Cerebellar nuclear complex (tissue), 1 donor: ENCODE results near the gene WFDC10A.
"Not testable (repeated sequence)": the region's sequence is repeated elsewhere in the genome, so short reads cannot be mapped to it uniquely, and the experiment has no call there.

ENCODE experiments used
- DNase-seq, 2 experiments: peaks; one replicate each; lab custom pipeline; 2025; lab: John Stamatoyannopoulos, UW

The WFDC10A gene

DNA sequence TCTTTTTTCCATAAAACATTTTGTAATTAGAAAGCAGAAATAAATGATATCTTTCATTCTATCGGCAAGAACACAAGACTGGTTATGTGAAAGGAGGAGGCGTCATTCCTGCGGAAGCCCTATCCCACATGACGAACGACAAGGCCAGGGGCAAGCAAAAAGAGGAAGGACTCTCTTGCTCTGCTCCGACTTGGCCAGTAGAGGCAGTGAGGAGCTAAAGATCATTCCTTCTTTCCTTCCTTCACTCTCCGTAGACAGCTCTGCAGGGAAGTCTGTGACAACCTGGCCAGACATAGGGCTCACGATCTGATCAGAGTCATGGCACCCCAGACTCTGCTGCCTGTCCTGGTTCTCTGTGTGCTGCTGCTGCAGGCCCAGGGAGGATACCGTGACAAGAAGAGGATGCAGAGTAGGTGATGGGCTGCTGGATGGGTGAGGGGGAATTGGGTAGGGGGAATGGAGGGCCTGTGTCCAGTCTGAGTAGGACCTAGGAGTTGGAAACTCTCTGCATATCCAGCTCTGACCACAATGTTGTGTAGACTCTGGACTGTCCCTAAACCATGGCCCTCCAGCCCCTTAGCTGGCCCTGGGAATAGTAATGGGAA lies at the start of gene WFDC10A:
WFDC10A (plus strand) TSS at position 244 of the 605 bp plus-strand sequence; CDS start at position 319, 75 bp downstream.
- no peak for DNase-seq

DNA sequence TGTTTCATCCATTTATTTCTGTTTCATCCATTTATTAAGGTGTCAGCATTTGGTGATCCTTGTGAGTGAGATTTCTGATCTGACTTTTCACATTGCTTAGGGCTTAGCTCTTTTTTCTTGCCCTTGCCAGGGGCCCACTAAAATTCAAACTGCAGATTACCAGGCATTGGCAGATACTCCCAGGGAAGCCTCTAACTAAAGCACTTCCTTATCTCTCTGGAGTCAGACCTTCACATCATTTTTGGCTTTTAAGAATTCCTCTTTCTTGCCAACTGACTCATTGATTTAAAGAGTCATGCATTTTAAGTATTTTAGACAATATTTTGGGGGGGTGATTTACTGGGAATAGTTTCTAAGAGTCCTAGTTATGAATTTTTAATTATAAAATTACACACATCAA lies 47.8 kb upstream of the WFDC10A start:
- DNase-seq = no peak

DNA sequence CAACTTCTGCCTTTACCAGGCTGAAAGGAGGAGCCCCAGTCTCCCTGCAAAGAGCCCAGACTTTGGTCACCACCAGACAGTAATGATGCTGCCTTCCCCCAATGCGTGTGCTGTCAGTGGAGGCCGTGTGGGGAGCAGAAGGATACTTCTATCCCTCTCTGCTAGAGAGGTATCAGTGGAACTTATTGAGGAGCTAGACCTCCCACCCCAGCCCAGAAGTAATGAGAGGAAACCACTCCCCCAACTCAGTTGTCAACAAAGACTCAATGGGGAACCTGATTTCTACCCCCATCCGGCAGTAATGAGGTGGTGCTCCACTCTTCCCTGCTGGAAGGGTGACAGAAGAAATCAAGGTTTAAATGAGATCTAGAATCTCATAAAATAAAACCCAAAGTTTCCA lies 46.0 kb upstream of the WFDC10A start:
- no peak for DNase-seq

DNA sequence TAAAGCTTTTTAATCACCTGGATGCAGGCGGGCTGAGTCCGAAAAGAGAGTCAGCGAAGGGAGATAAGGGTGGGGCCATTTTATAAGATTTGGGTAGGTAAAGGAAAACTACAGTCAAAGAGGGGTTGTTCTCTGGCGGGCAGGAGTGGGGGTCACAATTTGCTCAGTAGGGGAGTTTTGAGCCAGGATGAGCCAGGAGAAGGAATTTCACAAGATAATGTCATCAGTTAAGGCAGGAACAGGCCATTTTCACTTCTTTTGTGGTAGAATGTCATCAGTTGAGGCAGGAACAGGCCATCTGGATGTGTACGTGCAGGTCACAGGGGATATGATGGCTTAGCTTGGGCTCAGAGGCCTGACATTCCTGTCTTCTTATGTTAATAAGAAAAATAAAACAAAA lies 45.2 kb upstream of the WFDC10A start:
- DNase-seq = not testable (repeated sequence)

DNA sequence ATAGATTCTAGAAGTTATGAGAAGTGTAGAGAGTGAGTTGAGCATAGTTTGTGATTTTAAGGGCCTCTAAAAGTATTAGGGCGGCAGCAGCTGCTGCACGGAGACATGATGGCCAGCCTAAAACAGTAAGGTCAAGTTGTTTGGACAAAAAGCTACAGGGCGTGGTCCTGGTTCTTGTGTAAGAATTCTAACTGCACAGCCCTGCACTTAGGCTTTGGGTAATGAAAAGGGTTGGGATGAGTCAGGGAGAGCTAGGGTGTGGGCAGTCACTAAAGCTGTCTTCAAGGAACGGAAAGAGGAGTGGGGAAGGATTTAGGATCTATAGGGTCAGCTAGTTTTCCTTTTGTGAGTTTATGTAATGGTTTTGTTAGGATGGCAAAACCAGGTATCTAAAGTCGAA lies 43.6 kb upstream of the WFDC10A start:
- not testable (repeated sequence) for DNase-seq

DNA sequence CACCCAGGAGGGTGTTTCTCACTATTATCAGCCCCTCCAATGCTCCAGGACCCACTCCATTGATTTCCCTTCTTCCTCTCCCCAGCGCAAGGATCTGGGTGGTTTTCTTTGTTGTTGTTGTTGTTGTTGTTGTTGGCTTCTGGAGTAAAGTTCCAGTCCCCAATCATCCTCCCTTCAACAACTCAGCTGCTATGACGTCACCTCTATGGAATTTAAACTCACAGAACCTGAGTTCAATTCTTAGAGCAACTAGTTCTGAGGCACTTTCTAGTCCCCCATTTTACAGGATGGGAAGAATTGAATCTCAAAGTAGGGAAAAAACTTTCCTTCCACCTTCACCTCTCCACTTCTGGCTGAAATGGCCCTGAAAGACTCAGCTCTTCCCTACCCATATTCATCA lies 40.7 kb upstream of the WFDC10A start:
- no peak for DNase-seq

DNA sequence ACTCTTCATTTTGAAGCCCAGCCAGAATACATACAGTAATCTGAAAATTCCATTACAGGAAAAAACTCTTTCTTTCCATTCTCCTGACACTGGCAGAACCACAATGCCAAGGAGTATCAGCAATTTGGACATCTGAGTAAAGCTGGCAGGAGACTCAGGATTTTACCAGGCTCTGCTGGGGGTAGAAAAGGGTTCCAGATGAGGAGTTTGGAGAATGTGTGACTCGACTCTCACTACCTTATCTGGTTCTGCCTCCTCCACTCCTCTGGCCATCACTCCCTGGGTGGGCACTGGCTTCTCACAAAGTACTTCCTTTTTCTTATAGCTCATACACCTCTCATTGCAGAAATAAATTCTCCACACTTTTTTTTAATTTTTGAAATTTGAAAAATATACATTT lies 39.8 kb upstream of the WFDC10A start:
- no peak for DNase-seq

DNA sequence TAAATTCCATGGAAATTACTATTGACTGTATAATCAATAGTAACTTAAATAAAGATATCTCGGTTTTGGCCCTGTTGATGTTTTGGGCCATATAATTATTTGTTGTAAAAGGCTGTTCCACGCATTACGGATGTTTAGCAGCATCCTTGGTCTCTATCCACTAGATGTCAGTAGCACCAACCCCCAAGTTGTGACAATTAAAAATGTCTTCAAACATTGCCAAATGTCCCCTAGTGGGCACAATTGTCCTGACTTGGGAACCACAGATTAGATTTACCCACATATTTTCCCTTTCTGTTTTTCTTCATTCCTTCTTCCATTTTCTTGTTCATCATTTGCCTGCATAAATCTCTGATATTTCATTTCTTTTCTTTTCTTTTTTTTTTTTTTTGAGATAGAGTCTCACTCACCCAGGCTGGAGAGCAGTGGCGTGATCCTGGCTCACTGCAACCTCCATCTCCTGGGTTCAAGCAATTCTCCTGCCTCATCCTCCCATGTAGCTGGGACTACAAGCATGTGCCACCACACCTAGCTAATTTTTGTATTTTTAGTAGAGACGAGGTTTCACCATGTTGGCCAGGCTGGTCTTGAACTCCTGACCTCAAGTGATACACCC lies 36.9 kb upstream of the WFDC10A start:
- DNase-seq = no peak

DNA sequence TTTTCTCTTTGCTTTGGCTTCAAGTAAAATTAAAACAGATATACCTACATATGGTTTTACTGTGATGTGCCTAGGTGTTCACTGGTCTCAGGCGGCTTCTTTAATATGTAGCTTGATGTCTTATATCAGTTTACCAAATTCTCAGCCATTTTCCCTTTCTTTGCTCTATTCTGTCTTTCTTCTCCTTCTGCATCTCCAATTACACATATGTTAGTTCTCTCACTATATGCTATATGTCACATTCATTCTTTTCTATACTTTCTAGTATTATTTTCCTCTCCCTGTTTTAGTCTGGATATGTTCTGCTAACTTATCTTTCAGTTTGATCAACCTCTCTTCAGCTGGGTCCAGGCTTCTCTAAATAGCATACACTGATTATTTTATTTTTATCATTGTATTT lies 36.0 kb upstream of the WFDC10A start:
- no peak for DNase-seq

DNA sequence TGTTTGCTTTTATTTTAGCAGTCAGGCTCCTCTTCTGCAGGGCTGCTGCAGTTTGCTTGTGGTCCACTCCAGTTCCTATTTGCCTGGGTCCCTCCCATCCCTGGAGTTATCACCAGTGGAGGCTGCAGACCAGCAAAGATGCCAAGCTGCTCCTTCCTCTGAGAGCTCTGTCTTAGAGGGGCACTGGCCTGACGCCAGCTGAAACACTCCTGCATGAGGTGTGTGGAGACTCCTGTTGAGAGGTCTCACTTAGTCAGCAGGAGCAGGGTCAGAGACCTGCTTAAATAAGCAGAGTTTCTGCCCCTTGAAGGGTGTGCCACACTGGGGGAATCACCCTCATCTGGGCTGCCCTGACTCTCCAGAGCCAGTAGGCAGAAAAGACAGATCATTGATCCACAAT lies 34.3 kb upstream of the WFDC10A start:
- DNase-seq = no peak

DNA sequence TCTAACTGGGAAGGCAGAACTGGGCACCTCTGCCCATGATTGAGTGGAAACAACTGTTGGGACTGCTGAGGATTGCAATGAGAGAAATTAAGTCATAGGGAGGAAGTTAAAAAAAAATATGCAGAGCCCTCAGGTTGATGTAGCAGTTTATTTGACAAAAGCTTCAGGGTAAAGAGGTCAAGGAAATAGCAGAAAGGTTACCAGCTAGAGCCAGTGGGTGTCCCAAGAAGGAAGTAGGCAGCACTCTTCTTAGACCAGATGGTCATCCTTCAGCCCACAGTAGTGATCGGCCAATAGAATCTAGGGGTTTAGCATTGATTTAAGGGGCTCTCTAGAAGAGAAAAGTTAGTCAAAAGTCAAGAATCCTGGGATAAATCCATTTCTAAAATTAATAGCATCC lies 21.7 kb upstream of the WFDC10A start:
- DNase-seq = no peak

DNA sequence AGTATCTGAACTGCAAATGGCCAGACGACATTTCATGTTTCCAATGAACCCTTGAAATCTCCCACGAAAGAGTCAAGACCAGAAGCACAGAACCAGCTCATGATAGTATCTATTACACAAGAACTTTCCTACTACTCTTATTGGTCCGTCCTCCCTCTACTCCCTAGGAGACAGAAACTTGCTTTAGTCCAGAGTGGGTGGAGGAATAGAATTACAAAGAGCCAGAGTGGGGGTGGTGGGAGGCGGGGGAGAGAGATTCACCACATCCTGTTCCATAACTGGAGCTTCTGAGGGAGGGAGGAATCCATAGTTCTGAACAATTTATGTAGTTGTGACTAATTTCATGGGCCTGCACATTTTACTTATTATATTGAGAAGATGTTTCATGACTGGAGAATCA lies 18.5 kb upstream of the WFDC10A start:
- no peak for DNase-seq

DNA sequence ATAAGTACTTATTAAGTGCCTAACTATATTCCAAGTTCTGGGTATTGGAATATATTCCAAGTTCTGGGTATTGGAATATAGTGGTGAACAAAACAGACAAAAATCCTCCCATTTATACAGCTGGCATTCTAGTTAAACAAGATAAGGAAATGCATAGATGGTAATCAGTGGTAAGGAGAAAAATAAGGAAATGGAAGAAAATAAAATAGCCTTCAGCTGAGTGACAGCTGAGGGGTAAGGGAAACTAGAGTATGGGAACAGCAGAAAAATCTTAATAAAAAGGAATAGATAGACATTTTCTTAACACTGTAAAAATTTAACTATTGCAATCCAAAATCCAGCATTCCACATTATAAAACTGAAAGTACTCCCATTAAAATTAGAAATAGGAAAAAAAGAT lies 17.2 kb upstream of the WFDC10A start:
- no peak for DNase-seq

DNA sequence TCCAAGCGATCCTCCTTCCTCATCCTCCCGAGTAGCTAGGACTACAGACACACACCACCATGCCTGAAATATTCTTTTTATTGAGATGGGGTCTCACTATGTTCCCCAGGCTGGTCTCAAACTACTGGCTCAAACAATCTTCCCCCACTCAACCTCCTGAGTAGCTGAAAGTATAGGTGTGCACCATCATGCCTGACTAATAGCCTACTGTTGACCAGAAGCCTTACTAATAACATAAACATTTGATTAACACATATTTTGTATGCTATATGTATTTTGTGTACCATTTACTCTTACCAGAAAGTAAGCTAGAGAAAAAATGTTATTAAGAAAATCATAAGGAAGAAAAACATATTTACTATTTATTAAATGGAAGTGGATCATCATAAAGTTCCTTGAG lies 11.9 kb upstream of the WFDC10A start:
- no peak for DNase-seq

DNA sequence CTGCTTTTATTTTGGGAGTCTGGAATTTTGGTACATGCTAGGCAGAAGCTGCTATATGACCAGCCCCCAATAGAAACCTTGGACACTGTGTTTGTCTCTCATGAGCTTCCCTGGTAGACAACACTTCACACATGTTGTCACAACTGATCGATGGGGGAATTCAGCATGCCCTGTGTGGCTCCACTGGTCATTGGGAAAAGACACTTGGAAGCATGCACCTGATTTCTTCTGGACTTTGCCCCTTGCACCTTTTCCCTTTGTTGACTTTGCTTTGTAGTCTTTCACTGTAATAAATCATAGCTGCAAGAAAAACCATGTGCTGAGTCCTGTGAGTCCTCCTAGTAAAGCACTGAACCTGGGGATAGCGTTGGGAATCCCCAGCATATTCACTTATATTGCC lies 7.9 kb upstream of the WFDC10A start:
- no peak for DNase-seq

DNA sequence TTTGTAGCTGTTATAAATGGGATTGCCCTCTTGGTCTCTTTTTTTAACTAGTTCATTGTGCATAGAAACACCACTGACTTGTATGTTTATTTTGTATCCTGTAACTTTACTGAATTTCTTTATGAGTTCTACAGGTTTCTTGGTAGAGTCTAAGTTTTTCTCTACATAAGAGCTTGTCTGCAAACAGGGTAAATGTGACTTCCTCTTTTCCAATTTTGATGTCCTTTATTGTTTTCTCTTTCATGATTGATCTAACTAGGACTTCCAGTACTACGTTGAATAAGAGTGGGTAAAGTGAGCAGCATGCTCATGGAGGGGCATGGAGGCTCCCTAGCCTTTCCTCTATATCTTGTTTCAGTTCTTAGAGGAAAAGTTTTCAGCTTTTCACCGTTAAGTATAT lies 3.0 kb upstream of the WFDC10A start:
- no peak for DNase-seq

DNA sequence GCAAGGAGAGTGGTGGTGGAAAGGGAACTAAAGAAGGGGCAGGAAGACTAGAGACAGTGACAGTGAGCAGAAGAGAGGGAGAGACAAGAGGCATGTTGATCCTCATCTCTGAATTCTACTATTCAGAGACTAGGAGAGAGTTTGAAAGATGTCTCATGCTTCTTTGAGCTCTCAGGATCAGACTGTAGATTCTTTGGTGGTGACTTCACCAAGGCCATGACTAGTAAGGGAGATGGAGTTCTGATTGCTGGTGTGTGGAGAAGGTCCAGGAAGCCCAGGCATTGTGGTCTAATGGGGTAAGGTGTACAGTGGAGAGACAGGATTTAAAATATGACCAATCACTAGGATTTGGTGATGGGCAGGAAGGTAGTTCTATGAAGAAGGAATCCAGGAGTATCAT lies 832 bp downstream of the WFDC10A start:
- no peak for DNase-seq

DNA sequence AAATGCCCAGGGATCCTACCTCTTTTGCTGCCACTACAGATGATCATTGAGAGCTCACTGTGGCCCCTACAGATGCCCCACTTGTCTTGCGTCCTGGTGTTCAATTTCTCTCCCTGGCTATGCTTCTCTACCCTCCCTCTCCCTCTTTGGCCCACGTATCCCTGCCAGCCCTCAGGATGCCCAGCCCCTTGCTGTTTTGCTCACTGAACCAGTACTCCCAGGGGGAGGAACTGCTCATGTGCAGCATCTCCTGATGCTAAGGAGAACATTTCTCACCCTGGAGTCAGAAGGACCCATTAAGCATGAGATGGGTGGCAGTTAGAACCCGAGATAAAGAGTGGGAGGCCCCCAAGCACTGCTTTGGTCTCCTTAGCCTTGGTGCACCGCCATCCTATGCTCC lies 1.6 kb downstream of the WFDC10A start, which contains the start of gene WFDC9:
WFDC9 (minus strand) TSS at position 101 of the 400 bp plus-strand sequence. CDS start 21,103 bp downstream, outside the sequence.
- no peak for DNase-seq

DNA sequence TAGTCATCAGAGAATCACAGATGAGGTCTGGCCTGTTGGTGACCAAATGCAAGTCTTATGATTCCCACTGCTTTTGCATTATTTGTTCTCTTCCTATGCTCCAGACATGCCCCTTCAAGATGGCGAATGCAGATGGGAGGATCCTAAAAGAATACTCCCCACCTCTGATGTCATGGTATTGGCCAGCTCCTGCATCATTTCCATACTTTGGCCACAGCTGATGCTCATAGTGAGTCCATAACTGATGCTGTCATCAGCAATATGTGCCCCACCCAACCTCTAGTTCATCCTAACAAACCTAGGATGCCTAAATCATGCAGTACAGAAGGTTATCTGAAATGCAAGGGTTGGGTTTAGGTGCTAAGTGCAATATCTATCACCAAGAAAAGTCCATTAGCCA lies 7.0 kb downstream of the WFDC10A start:
- DNase-seq = no peak

DNA sequence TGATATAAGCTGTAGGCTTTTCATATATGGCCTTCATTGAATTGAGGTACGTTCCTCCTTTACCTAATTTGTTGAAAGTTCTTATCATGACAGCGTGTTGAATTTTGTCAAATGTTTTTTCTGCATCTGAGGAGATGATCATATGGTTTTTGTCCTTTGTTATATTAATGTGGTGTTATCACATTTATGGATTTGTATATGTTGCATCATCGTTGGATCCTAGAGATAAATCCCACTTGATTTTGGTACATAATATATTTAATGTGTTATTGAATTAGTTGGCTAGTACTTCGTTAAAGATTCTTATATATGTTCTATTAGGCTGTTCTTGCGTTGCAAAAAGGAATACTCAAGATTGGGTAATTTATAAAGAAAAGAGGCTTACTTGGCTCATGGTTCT lies 10.1 kb downstream of the WFDC10A start:
- DNase-seq = no peak

DNA sequence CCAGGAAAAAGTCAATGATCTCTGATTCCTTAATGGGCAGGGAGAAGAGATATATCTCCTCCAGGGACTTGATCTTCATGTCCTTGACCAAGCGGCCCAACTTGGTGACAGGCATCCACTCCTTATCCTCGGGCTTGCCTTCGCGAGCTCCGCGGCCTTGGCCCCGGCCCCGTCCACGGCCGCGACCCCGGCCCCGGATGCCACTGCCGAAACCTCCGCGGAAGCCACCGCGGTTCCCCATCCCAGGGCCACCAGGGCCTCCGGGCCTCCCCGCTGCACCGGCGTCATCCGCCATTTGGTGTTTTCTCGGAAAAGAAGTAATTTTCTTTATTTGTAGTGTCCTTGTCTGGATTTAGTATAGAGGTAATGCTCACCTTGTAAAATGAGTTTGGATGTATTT lies 11.5 kb downstream of the WFDC10A start:
- not testable (repeated sequence) for DNase-seq

DNA sequence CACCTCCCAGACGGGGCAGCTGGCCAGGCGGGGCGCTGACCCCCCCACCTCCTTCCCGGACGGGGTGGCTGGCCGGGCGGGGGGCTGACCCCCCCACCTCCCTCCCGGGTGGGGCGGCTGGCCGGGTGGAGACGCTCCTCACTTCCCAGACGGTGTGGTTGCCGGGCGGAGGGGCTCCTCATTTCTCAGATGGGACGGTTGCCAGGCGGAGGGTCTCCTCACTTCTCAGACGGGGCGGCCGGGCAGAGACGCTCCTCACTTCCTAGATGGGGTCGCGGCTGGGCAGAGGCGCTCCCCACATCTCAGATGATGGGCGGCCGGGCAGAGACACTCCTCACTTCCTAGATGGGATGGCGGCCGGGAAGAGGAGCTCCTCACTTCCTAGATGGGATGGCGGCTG lies 16.3 kb downstream of the WFDC10A start:
- not testable (repeated sequence) for DNase-seq

DNA sequence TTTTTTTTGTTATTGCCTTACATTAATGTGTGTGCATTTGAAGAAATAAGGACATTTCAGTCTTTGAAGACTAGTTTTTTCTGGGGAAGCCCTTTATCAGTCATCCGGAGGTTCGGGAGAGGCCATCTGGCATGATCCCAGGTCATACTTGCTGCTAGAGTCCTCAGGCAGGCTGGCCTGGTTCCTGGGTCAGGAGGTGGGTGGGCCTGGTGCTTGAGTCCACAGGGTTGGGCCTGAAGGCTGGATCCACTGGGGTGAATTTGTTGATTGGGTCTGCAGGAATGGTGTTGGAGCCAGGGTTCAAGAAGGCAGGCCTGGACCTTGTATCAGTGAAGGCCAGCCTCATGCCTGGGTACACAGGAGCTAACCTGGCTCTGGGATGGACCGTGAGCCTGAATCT lies 17.3 kb downstream of the WFDC10A start:
- DNase-seq = no peak

DNA sequence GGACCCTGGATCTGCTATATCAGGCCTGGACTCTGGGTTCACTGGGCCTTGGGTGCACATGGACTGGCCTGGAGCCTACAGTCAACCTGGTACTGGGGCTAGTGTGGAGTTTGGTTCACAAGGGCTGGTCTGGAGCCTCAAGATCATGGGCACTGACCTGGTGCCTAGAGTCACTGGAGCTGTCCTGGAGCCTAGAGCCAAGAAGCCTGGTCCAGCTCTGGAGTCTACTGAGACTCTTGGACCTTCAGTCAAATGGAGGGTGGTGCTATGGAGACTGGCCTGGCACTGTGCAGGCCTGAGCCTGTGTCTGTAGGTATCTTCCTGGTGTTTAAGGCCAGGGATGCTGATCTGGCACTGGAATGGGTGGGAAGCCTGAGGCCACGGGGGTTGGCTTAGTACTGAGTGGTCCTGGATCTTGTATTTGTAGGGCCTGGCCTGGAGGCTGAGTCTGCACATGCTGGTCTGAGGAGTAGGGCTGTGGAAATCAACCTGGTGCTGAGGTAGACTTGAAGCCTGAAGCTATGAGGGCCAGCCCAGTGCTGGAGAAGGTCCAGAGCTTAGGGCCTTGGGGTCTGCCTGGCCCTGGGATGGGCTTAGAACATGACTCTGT lies 18.0 kb downstream of the WFDC10A start:
- DNase-seq = no peak
